PFSK-1 (cell line): ENCODE results near the gene IKZF4.

ENCODE experiments used
- POLR2AphosphoS5 ChIP-seq: IDR thresholded peaks from 2 replicates; pipeline ENCODE4 v1.6.1; 2012; ENCODE audit warnings: low read depth, mild to moderate bottlenecking, control low read depth, low read length, moderate library complexity
- TAF1 ChIP-seq: IDR thresholded peaks from 2 replicates; pipeline ENCODE4 v1.6.1; 2012; ENCODE audit warnings: low read length, control low read depth, borderline replicate concordance; ENCODE audit not compliant: insufficient read depth

GRCh38 chr12:56053407-56053893 is 32.6 kb downstream of the IKZF4 start:
- no peak for TF ChIP-seq TAF1
- no peak for TF ChIP-seq POLR2AphosphoS5
